WTC11 (cell line): Measurements from ENCODE around the gene ARHGEF19. TPM values are rescaled to one million over a fixed set of nuclear protein-coding genes. Genes with fewer than 3 reads are reported as not detected.
A peak's percentile ranks its signal among the peaks of the same experiment; 100 is the strongest.
"Not testable (repeated sequence)": the region's sequence is repeated elsewhere in the genome, so short reads cannot be mapped to it uniquely, and the experiment has no call there.

Experiments used
- ATAC-seq: fragments of 200-7000 bp; cut with Tn5 transposase; 2 replicates; pipeline ENCODE4 v1.10.0; 2021; ENCODE audit warnings: mild to moderate bottlenecking, moderate library complexity
- CTCF ChIA-PET: fragments of 300-600 bp; sonication (Branson Sonifier 250); formaldehyde crosslinking; loops from one replicate; lab custom pipeline; 2021; ENCODE audit warnings: antibody characterized with exemption; lab: Charles Lee
- POLR2A ChIA-PET: fragments of 350-600 bp; sonication (Branson Sonifier 250); formaldehyde crosslinking; loops from one replicate; lab custom pipeline; 2021; ENCODE audit warnings: antibody characterized with exemption; lab: Charles Lee
- DNase-seq: peaks from one replicate; pipeline ENCODE4 v3.0.0; 2021; ENCODE audit warnings: low spot score
- H3K27ac Mint-ChIP-seq: 2 replicates; pipeline ENCODE4 v1.8.0; 2021; ENCODE audit warnings: mixed read lengths
- H3K27me3 Mint-ChIP-seq: 2 replicates; pipeline ENCODE4 v1.8.0; 2021; ENCODE audit warnings: low read depth, mild to moderate bottlenecking, moderate library complexity, mixed read lengths
- H3K36me3 Mint-ChIP-seq: 2 replicates; pipeline ENCODE4 v1.8.0; 2021; ENCODE audit warnings: mixed read lengths
- H3K4me1 Mint-ChIP-seq: 2 replicates; pipeline ENCODE4 v1.8.0; 2022; ENCODE audit warnings: mixed read lengths
- H3K4me3 Mint-ChIP-seq: 2 replicates; pipeline ENCODE4 v1.8.0; 2021; ENCODE audit warnings: mild to moderate bottlenecking, moderate library complexity, mixed read lengths
- H3K9me3 Mint-ChIP-seq: 2 replicates; pipeline ENCODE4 v1.8.0; 2021; ENCODE audit warnings: mixed read lengths
- CREB1 ChIP-seq: sonication (generic); formaldehyde crosslinking; IDR thresholded peaks from 2 replicates; pipeline ENCODE4 v1.8.0; 2023; ENCODE audit warnings: mild to moderate bottlenecking, missing genetic modification reagents
- CTCF ChIP-seq: fragments of 200-600 bp; IDR thresholded peaks from 2 replicates; pipeline ENCODE4 v1.8.0; 2022; ENCODE audit warnings: antibody characterized with exemption
- ERG ChIP-seq: fragments of 250-450 bp; sonication (Bioruptor Pico); IDR thresholded peaks from 2 replicates; pipeline ENCODE4 v1.8.0; 2021; ENCODE audit warnings: mild to moderate bottlenecking
- NR1H2 ChIP-seq: sonication (generic); formaldehyde crosslinking; IDR thresholded peaks from 2 replicates; pipeline ENCODE4 v1.9.0; 2021; ENCODE audit warnings: mild to moderate bottlenecking, moderate library complexity, missing genetic modification reagents
- NR3C1 ChIP-seq: sonication (generic); formaldehyde crosslinking; conservative IDR thresholded peaks from 2 replicates; pipeline ENCODE4 v1.8.1; 2023; ENCODE audit warnings: low read depth, mild to moderate bottlenecking, missing genetic modification reagents
- TCF7 ChIP-seq: sonication (generic); formaldehyde crosslinking; IDR thresholded peaks from 2 replicates; pipeline ENCODE4 v1.8.0; 2022; ENCODE audit warnings: mild to moderate bottlenecking, low read depth, missing genetic modification reagents, moderate library complexity
- ZNF121 ChIP-seq: sonication (generic); formaldehyde crosslinking; IDR thresholded peaks from 2 replicates; pipeline ENCODE4 v1.8.0; 2023; ENCODE audit warnings: missing genetic modification reagents
- total RNA-seq: library from RNA; stranded (reverse); gene quantifications from 3 replicates; pipeline ENCODE4 v1.2.3, GENCODE V29; 2021

The ARHGEF19 gene
- total RNA-seq, 1 experiment from 2014 or later = 53.1 TPM

GRCh38 chr1:16246961-16247360 lies 34.5 kb upstream of the ARHGEF19 start:
- H3K27me3 Mint-ChIP-seq = no peaks in the 10 kb centered on the region
- POLR2A ChIA-PET = no interaction called here
- no peak for TF ChIP-seq CREB1 (CRISPR knock-in tag)
- TF ChIP-seq ERG (CRISPR knock-in tag) = no peak
- TF ChIP-seq, all 79 proteins: peak for 0
- ATAC-seq (no peak), DNase-seq (no peak)
- Mint-ChIP-seq H3K9me3 (no peaks in the 10 kb centered on the region), H3K4me3 (no peak overlapping the region), H3K27ac (peak overlapping the region; percentile 80; the same call in 1 of the 2 replicates), H3K36me3 (peaks cover 7% of the 10 kb centered on the region), H3K4me1 (peaks cover 4% of the 10 kb centered on the region; the same call in 1 of the 2 replicates)
- CTCF ChIA-PET = no interaction called here

- H3K4me3 Mint-ChIP-seq, H3K36me3 Mint-ChIP-seq, H3K27ac Mint-ChIP-seq, POLR2A ChIA-PET, H3K4me1 Mint-ChIP-seq, H3K27me3 Mint-ChIP-seq, DNase-seq, ATAC-seq, H3K9me3 Mint-ChIP-seq: not testable (repeated sequence)
- CTCF ChIA-PET = interaction anchor here (1.0 to 2.4 kb wide), 5 partner anchors 10 to 375 kb away, joined by 3 to 13 read pairs (median 7); partner anchors contain the start of genes CPLANE2 and FAM131C
- TF ChIP-seq ZNF121 (CRISPR knock-in tag) = peak; percentile 29; the same call in 1 of the 2 replicates
Observed at GRCh38 chr1:16246239-16246638, 33.8 kb upstream of the ARHGEF19 start.

- H3K4me1 Mint-ChIP-seq = peaks cover 6% of the 10 kb centered on the region; the same call in 1 of the 2 replicates
- POLR2A ChIA-PET = no interaction called here
- no peaks in the 10 kb centered on the region for H3K9me3 Mint-ChIP-seq
- H3K36me3 Mint-ChIP-seq = peaks cover 3% of the 10 kb centered on the region; the same call in 1 of the 2 replicates
- DNase-seq (no peak), ATAC-seq (no peak)
- no peak for TF ChIP-seq NR1H2
- no peaks in the 10 kb centered on the region for H3K27me3 Mint-ChIP-seq
- no peak overlapping the region for H3K4me3 Mint-ChIP-seq
- no peak overlapping the region for H3K27ac Mint-ChIP-seq
- CTCF ChIA-PET = interaction anchor here (0.9 to 2.4 kb wide), 11 partner anchors 9 to 375 kb away, joined by 3 to 23 read pairs (median 4); partner anchors contain the start of genes CPLANE2 and FAM131C
Observed at GRCh38 chr1:16245476-16246196, 33.2 kb upstream of the ARHGEF19 start.

- Mint-ChIP-seq H3K4me1 (peaks cover 6% of the 10 kb centered on the region; the same call in 1 of the 2 replicates), H3K4me3 (no peak overlapping the region), H3K27ac (peak overlapping the region; percentile 17; the same call in 1 of the 2 replicates), H3K36me3 (peaks cover 3% of the 10 kb centered on the region; the same call in 1 of the 2 replicates), H3K9me3 (no peaks in the 10 kb centered on the region)
- POLR2A ChIA-PET = no interaction called here
- TF ChIP-seq NR3C1 (CRISPR knock-in tag) = no peak
- TF ChIP-seq CTCF = peak; percentile 12; the same call in 1 of the 2 replicates
- TF ChIP-seq, all 79 proteins: peak for 1
- no peaks in the 10 kb centered on the region for H3K27me3 Mint-ChIP-seq
- DNase-seq = no peak
- ATAC-seq = no peak
- CTCF ChIA-PET = interaction anchor here (0.5 to 2.4 kb wide), 29 partner anchors 8 to 195 kb away, joined by 3 to 23 read pairs (median 4); partner anchors contain the start of genes ARHGEF19, CPLANE2 and FAM131C
Observed at GRCh38 chr1:16244650-16245285, 32.3 kb upstream of the ARHGEF19 start.

GRCh38 chr1:16243936-16244649 lies 31.6 kb upstream of the ARHGEF19 start:
- 0 out of 2 replicates have a peak overlapping the region, but pooled peaks have one; percentile 26 for H3K27ac Mint-ChIP-seq
- DNase-seq (peak; percentile 85), ATAC-seq (peak; percentile 81)
- H3K9me3 Mint-ChIP-seq = no peaks in the 10 kb centered on the region
- H3K4me1 Mint-ChIP-seq = peaks cover 6% of the 10 kb centered on the region; the same call in 1 of the 2 replicates
- TF ChIP-seq TCF7 (CRISPR knock-in tag) (no peak), CTCF (peak; percentile 79)
- TF ChIP-seq, all 79 proteins: peak for 1
- POLR2A ChIA-PET = no interaction called here
- H3K27me3 Mint-ChIP-seq = no peaks in the 10 kb centered on the region
- H3K36me3 Mint-ChIP-seq = peaks cover 3% of the 10 kb centered on the region; the same call in 1 of the 2 replicates
- CTCF ChIA-PET = interaction anchor here (0.5 to 2.4 kb wide), 30 partner anchors 8 to 196 kb away, joined by 3 to 23 read pairs (median 4); partner anchors contain the start of genes ARHGEF19, CPLANE2 and FAM131C
- H3K4me3 Mint-ChIP-seq = no peak overlapping the region
